Measurements from ENCODE around the gene MYRF.

DNA sequence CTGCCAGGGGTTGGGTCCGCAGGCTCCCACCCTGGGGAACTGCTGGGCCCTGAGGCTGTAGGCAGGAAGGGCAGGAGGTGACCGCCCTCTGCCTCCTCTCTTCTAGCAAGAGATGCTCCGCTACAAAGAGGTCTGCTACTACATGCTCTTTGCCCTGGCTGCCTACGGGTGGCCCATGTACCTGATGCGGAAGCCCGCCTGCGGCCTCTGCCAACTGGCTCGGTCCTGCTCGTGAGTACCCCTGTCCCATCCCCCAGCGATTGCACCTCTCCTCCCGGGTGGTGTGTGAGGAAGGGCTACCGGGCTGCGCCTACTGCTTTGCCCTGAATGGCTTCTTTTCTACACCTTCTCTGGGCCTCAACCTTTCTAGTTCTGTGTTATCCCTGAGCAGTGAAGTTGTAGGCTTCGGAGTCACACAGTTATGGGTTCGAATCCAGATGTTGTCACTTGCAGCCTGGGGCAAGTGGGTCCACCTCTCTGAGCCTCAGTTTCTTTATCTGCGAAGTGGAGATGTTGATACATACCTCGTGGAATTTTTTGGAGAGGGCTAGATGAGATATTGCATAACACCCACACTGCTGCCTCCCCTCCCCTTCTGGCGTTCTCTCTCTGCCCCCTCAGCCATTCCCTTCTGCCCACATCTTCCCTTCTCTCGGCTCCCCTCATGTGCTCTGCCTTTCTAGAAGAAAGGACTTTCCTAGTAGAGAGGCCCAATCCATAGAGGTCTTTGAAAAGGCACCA, 21.1 kb upstream of the MYRF start:
- TF ChIP-seq FOXP2 (optimal IDR thresholded peaks at IDR 0.05; ENCODE audit: control extremely low read depth, extremely low read length, insufficient read depth) (no peak), EZH2 (IDR thresholded peaks at IDR 0.05) (no peak)

All from SK-N-MC (cell line).